GM11168 (cell line): ENCODE results near the gene PXMP2.
"Not testable (repeated sequence)": the region's sequence is repeated elsewhere in the genome, so short reads cannot be mapped to it uniquely, and the experiment has no call there.

ENCODE experiments used
- in situ Hi-C: fragments of 300-500 bp; cut with MboI; formaldehyde crosslinking; loops from one replicate; pipeline ENCODE4 v1.12.0; 2022; ENCODE audit warnings: low sequenced_read_pairs; ENCODE audit not compliant: unreplicated experiment

Gene PXMP2

GRCh38 chr12:132741620-132742019, 54.2 kb downstream of the PXMP2 start:
- in situ Hi-C loops, result no loop called here

GRCh38 chr12:132743831-132744230, 56.4 kb downstream of the PXMP2 start:
- in situ Hi-C loops, result no loop called here

DNA sequence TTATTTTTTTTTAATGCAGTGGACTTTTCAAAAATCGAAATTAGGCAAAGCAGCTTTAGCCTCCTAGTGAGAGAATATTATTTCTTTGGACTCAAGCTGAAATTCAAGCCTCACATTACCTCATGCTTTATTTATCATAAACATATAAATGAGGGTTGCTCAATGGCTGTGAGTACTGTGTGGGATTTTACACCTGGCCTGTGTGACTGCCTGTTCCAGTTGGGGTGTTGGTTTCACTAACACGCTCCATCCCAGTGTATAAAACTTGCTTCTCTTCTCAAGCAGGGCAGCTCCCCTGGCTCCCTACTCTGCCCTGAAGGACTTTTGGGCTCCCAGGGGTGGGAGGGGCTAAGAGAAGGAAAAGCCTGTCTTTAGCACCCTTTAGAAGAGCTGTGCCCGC, 59.2 kb downstream of the PXMP2 start:
- in situ Hi-C loops, result no loop called here

DNA sequence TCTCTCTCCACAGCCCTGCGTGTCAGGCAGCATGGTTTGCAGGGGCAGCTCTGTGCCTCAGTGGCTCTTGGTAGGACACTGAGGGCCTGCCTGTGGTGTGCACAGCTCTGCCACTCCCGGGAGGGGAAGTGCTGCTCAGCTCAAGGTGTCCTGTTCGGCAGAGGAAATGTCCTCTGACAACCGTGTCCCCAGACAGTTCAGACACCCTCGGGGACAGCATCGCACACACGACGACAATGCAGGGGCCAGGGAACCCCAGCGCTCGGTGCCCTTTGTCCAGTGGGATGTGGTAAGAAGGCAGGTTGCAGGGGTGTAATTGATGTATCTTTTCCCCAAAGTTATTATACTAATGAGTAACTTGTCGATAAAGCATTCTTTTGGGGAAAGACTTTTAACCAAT, 60.0 kb downstream of the PXMP2 start:
- in situ Hi-C loops, result no loop called here

DNA sequence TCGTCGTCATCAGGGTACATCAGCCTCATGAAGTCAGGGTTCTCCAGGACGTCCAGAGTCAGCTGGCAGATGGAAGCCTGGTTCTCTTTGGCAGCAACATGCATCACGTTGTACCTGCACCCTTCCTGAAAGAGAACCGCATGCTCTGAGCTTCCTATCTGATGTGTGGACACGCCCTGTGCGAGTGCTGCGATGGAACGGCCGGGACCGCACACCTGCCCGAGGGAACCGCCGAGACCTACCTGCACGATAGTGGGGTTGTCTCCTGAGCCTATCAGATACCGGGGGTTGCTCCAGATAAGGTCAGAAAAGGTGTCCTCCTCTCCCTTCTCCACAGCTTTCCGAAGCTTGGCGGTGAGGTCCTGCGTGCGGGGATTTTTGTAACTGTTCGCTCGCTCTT, 60.5 kb downstream of the PXMP2 start:
- in situ Hi-C loops, result no loop called here

DNA sequence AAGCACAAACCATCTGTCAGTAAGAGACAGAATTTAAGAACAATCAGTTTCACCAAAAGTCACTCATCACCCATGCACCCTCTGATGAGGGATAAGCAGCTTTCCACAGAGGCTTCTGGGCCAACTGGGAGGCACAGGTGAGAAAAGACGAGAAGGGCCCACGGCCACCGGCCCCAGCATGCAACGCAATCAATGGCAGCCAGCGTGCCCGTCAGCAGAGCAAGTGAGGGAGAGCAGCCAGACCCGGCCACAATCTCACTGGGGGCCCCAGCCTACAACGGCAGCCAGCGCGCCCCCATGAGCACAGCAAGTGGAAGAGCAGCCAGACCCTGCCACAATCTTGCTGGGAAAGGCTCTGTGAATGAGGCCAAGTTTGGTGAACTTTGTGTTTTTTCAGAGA, 60.9 kb downstream of the PXMP2 start:
- in situ Hi-C loops, result no loop called here

- in situ Hi-C loops, result not testable (repeated sequence)
These were observed 66.3 kb downstream of the PXMP2 start for GRCh38 chr12:132753670-132754069.

DNA sequence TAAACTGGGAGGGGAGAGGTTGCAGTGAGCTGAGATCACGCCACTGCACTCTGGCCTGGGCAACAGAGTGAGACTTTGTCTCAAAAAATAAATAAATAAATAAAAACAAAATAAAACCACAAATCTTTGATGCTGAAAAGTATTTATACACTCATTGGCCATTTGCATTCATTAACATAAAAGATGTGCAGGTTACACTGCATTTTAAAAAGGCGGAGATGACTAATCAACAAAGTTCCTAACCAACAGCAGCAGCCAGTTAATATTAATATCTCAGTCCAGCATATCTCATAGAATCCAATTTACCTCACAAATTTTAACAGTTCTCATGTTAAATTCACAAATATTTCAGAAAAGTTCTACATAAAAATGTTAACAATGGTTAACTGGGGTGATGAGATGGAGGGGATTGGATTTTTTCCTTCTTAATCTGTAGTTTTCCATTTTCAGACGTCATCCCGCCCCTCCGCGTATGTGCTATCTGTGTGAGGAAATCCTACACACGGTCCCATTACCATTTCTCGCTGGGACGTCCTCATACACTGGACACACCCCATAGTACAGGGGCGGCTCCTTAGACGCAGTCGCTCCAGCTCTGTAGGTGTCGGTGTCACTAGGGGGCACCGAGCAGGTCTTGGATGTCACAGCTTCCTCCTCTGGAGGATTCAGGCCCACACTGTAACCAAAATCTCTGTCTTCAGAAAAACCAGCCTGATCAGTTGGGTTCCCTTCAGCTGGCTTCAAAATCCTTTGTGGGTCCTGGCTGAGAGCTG, 67.0 kb downstream of the PXMP2 start:
- in situ Hi-C loops, result no loop called here
